Measurements from ENCODE around the gene OR52W1. TPM values are rescaled to one million over a fixed set of nuclear protein-coding genes. Genes with fewer than 3 reads are reported as not detected.
"Not testable (repeated sequence)": the region's sequence is repeated elsewhere in the genome, so short reads cannot be mapped to it uniquely, and the experiment has no call there.

OR52W1 gene
- total RNA-seq, 1 donor from 2014 or later, result not detected

- no peak overlapping the region for H3K4me3 Mint-ChIP-seq (ENCODE audit: low read depth)
- no peaks in the 10 kb centered on the region for H3K4me1 Mint-ChIP-seq (ENCODE audit: low read depth)
- no peaks in the 10 kb centered on the region for H3K9me3 Mint-ChIP-seq
- H3K27me3 Mint-ChIP-seq (ENCODE audit: low read depth), result peaks cover 5% of the 10 kb centered on the region
- no peak overlapping the region for H3K27ac Mint-ChIP-seq
- intact Hi-C loops (cut with micrococcal nuclease), result no loop called here
- H3K36me3 Mint-ChIP-seq (ENCODE audit: low read depth), result no peaks in the 10 kb centered on the region
- DNase-seq (ENCODE audit: low spot score), result no peak
These were observed 46.5 kb downstream of the OR52W1 start for GRCh38 chr11:6245536-6245935.

- H3K4me3 Mint-ChIP-seq (ENCODE audit: low read depth), result no peak overlapping the region
- no peak for DNase-seq (ENCODE audit: low spot score)
- no peak overlapping the region for H3K27ac Mint-ChIP-seq
- H3K27me3 Mint-ChIP-seq (ENCODE audit: low read depth), result peaks cover 2% of the 10 kb centered on the region
- intact Hi-C loops (cut with micrococcal nuclease), result no loop called here
- no peaks in the 10 kb centered on the region for H3K36me3 Mint-ChIP-seq (ENCODE audit: low read depth)
- no peaks in the 10 kb centered on the region for H3K4me1 Mint-ChIP-seq (ENCODE audit: low read depth)
- H3K9me3 Mint-ChIP-seq, result no peaks in the 10 kb centered on the region
These were observed 49.2 kb downstream of the OR52W1 start for GRCh38 chr11:6248248-6248647.

- H3K27me3 Mint-ChIP-seq (ENCODE audit: low read depth); intact Hi-C loops (cut with micrococcal nuclease); H3K4me1 Mint-ChIP-seq (ENCODE audit: low read depth); DNase-seq (ENCODE audit: low spot score); H3K27ac Mint-ChIP-seq; H3K9me3 Mint-ChIP-seq; H3K36me3 Mint-ChIP-seq (ENCODE audit: low read depth); H3K4me3 Mint-ChIP-seq (ENCODE audit: low read depth): not testable (repeated sequence)
These were observed 49.9 kb downstream of the OR52W1 start for GRCh38 chr11:6248897-6249296.

Other genes with a start within 250 kb of the OR52W1 start
- not detected in 2 replicates for gene OR56A5, start 230.7 kb upstream of the OR52W1 start, total RNA-seq
- not detected in 2 replicates for gene OR52L1, start 212.2 kb upstream of the OR52W1 start, total RNA-seq
- gene OR56A4, start 192.3 kb upstream of the OR52W1 start, total RNA-seq, result not detected in 2 replicates
- gene OR56A1, start 168.5 kb upstream of the OR52W1 start, total RNA-seq, result not detected in 2 replicates
- gene OR56B4, start 91.5 kb upstream of the OR52W1 start, total RNA-seq, result not detected in 2 replicates
- not detected in 2 replicates for gene OR52B2, start 28.9 kb upstream of the OR52W1 start, total RNA-seq
- gene C11orf42, start 6.3 kb downstream of the OR52W1 start, total RNA-seq, result not detected in 2 replicates
- gene FHIP1B, start 35.4 kb downstream of the OR52W1 start, total RNA-seq, result 17.6 and 17.9 TPM in 2 replicates
- not detected in 2 replicates for gene CNGA4, start 39.9 kb downstream of the OR52W1 start, total RNA-seq
- not detected in 2 replicates for gene CCKBR, start 60.6 kb downstream of the OR52W1 start, total RNA-seq
- gene CAVIN3, start 121.3 kb downstream of the OR52W1 start, total RNA-seq, result 83.1 and 84.3 TPM in 2 replicates
- gene SMPD1, start 191.2 kb downstream of the OR52W1 start, total RNA-seq, result 15.4 and 16.0 TPM in 2 replicates
- 31.0 and 33.0 TPM in 2 replicates for gene APBB1, start 219.9 kb downstream of the OR52W1 start, total RNA-seq
- 0.46 and 0.50 TPM in 2 replicates for gene HPX, start 241.8 kb downstream of the OR52W1 start, total RNA-seq